SK-N-SH (cell line): ENCODE measurements around the gene PCSK5.

ENCODE experiments used
- EP300 ChIP-seq, 2 experiments: IDR thresholded peaks; 2 replicates each; pipeline versions ENCODE4 v1.4.0 to v1.6.1; 2012; ENCODE audit warnings: borderline replicate concordance in 1 of 2, low read depth in 1 of 2, low read length in 1 of 2
- TF ChIP-seq, protein P1 (sequence below): fragments of 200-600 bp; sonication (generic); IDR thresholded peaks from 2 replicates; pipeline ENCODE4 v1.6.1; 2017; ENCODE audit warnings: antibody characterized with exemption, mild to moderate bottlenecking, moderate library complexity
- TF ChIP-seq, protein P2 (sequence below): IDR thresholded peaks from 2 replicates; pipeline ENCODE4 v1.4.0; 2012; ENCODE audit warnings: low read depth

DNA sequence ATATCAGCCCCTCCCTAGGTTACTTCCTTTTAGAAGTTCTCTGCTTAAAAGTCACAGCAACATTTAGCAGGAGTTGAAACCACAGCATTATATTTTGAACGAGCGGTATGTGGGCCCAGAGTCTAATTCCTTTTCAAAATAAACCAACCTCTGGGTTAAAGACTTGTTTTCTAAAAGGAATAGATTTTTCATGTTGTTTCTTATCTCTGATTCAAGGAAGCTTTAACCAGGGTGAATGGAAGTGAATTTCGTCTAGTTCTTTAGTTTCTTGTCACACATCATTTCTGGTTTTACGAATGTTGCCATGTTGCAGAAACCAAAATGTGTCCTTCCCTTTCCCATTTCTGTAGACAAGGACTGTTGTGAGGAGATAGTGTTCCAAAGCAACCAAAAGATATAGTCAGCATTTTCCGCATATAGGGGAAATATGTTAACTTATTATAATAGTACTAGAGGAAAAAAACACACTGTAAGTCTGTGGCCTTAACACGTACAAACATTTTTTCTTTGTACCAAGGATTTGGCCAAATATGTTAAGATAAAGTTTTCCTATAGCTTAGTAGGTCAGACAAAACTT lies 142.4 kb downstream of the PCSK5 start:
- TF ChIP-seq, protein P1, sequence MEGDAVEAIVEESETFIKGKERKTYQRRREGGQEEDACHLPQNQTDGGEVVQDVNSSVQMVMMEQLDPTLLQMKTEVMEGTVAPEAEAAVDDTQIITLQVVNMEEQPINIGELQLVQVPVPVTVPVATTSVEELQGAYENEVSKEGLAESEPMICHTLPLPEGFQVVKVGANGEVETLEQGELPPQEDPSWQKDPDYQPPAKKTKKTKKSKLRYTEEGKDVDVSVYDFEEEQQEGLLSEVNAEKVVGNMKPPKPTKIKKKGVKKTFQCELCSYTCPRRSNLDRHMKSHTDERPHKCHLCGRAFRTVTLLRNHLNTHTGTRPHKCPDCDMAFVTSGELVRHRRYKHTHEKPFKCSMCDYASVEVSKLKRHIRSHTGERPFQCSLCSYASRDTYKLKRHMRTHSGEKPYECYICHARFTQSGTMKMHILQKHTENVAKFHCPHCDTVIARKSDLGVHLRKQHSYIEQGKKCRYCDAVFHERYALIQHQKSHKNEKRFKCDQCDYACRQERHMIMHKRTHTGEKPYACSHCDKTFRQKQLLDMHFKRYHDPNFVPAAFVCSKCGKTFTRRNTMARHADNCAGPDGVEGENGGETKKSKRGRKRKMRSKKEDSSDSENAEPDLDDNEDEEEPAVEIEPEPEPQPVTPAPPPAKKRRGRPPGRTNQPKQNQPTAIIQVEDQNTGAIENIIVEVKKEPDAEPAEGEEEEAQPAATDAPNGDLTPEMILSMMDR, result no peak
- TF ChIP-seq, protein P2, sequence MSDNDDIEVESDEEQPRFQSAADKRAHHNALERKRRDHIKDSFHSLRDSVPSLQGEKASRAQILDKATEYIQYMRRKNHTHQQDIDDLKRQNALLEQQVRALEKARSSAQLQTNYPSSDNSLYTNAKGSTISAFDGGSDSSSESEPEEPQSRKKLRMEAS, result no peak
- TF ChIP-seq EP300 (IDR thresholded peaks at IDR 0.05; ENCODE audit: borderline replicate concordance in 1 of 2, low read depth in 1 of 2, low read length in 1 of 2), result no peak
